NCI-H1105 treated with DMSO at 0.1 percent for 48 hours (cell line): ENCODE results near the gene SFSWAP.

Source experiments
- DNase-seq: peaks from one replicate; lab custom pipeline; 2025; lab: John Stamatoyannopoulos, UW

The SFSWAP gene

GRCh38 chr12:131835616-131836171 is 124.8 kb downstream of the SFSWAP start:
- no peak for DNase-seq

GRCh38 chr12:131836193-131836592 is 125.3 kb downstream of the SFSWAP start:
- no peak for DNase-seq

GRCh38 chr12:131836714-131837397 is 126.0 kb downstream of the SFSWAP start:
- DNase-seq = no peak

- no peak for DNase-seq
Measured at GRCh38 chr12:131840643-131841416, 129.9 kb downstream of the SFSWAP start.

- no peak for DNase-seq
Measured at GRCh38 chr12:131841547-131841946, 130.7 kb downstream of the SFSWAP start.

GRCh38 chr12:131842169-131842568 is 131.3 kb downstream of the SFSWAP start:
- DNase-seq = no peak

GRCh38 chr12:131843527-131843926 is 132.6 kb downstream of the SFSWAP start:
- no peak for DNase-seq

- no peak for DNase-seq
Measured at GRCh38 chr12:131844140-131844539, 133.2 kb downstream of the SFSWAP start.

GRCh38 chr12:131844656-131845055 is 133.8 kb downstream of the SFSWAP start:
- DNase-seq = no peak

GRCh38 chr12:131845121-131845520 is 134.2 kb downstream of the SFSWAP start:
- DNase-seq = no peak

- no peak for DNase-seq
Measured at GRCh38 chr12:131847456-131847855, 136.6 kb downstream of the SFSWAP start.

- no peak for DNase-seq
Measured at GRCh38 chr12:131848753-131849152, 137.9 kb downstream of the SFSWAP start.
